ENCODE results near the gene FADS3. TPM values are rescaled to one million over a fixed set of nuclear protein-coding genes. Genes with fewer than 3 reads are reported as not detected.
"Not testable (repeated sequence)": the region's sequence is repeated elsewhere in the genome, so short reads cannot be mapped to it uniquely, and the experiment has no call there.

Gene FADS3
- total RNA-seq, 1 donor from 2014 or later, result 76.0 TPM

GRCh38 chr11:61885784-61886580 lies 5.4 kb downstream of the FADS3 start:
- DNase-seq (no peak), ATAC-seq (ENCODE audit: poor library complexity) (no peak)
- intact Hi-C loops (cut with DNase I), result loop anchor here (5.0 kb wide), 1 partner anchor 69 kb away; the partner anchor contains the start of gene FADS1

GRCh38 chr11:61885166-61885778 lies 6.1 kb downstream of the FADS3 start:
- DNase-seq (no peak), ATAC-seq (ENCODE audit: poor library complexity) (no peak)
- intact Hi-C loops (cut with DNase I), result loop anchor here (5.0 kb wide), 1 partner anchor 68 kb away; the partner anchor contains the start of gene FADS1

- intact Hi-C loops (cut with DNase I), result no loop called here
- ATAC-seq (ENCODE audit: poor library complexity) (no peak), DNase-seq (no peak)
Observed at GRCh38 chr11:61883947-61884346, 7.4 kb downstream of the FADS3 start.

- intact Hi-C loops (cut with DNase I), result no loop called here
- DNase-seq (no peak), ATAC-seq (ENCODE audit: poor library complexity) (no peak)
Observed at GRCh38 chr11:61883327-61883726, 8.0 kb downstream of the FADS3 start.

GRCh38 chr11:61882879-61883278 lies 8.5 kb downstream of the FADS3 start:
- ATAC-seq (ENCODE audit: poor library complexity), result no peak
- intact Hi-C loops (cut with DNase I), result no loop called here
- no peak for DNase-seq

GRCh38 chr11:61882267-61882666 lies 9.1 kb downstream of the FADS3 start:
- intact Hi-C loops (cut with DNase I), result not testable (repeated sequence)

GRCh38 chr11:61881397-61881796 lies 9.9 kb downstream of the FADS3 start:
- DNase-seq (no peak), ATAC-seq (ENCODE audit: poor library complexity) (peak; percentile 21)
- intact Hi-C loops (cut with DNase I), result no loop called here

More at GRCh38 chr11:61882267-61882666, 9.1 kb downstream of the FADS3 start:
- not testable (repeated sequence) for ATAC-seq (ENCODE audit: poor library complexity); DNase-seq

- ATAC-seq (ENCODE audit: poor library complexity), result no peak
- no peak for DNase-seq
- intact Hi-C loops (cut with DNase I), result no loop called here
Observed at GRCh38 chr11:61880454-61880853, 10.9 kb downstream of the FADS3 start.

- DNase-seq (no peak), ATAC-seq (ENCODE audit: poor library complexity) (no peak)
- intact Hi-C loops (cut with DNase I), result no loop called here
Observed at GRCh38 chr11:61880031-61880430, 11.3 kb downstream of the FADS3 start.

GRCh38 chr11:61879152-61879551 lies 12.2 kb downstream of the FADS3 start:
- ATAC-seq (ENCODE audit: poor library complexity) (no peak), DNase-seq (no peak)
- intact Hi-C loops (cut with DNase I), result no loop called here

GRCh38 chr11:61875698-61876097 lies 15.6 kb downstream of the FADS3 start:
- no peak for ATAC-seq (ENCODE audit: poor library complexity)
- no peak for DNase-seq
- intact Hi-C loops (cut with DNase I), result no loop called here

GRCh38 chr11:61874853-61875252 lies 16.5 kb downstream of the FADS3 start:
- ATAC-seq (ENCODE audit: poor library complexity), result no peak
- no peak for DNase-seq
- intact Hi-C loops (cut with DNase I), result no loop called here

GRCh38 chr11:61874377-61874809 lies 17.0 kb downstream of the FADS3 start:
- ATAC-seq (ENCODE audit: poor library complexity), result peak; percentile 77
- intact Hi-C loops (cut with DNase I), result no loop called here
- peak; percentile 81 for DNase-seq

- intact Hi-C loops (cut with DNase I), result no loop called here
- ATAC-seq (ENCODE audit: poor library complexity) (peak; percentile 40), DNase-seq (no peak)
Observed at GRCh38 chr11:61873588-61874376, 17.6 kb downstream of the FADS3 start.

- intact Hi-C loops (cut with DNase I), result no loop called here
- ATAC-seq (ENCODE audit: poor library complexity) (no peak), DNase-seq (no peak)
Observed at GRCh38 chr11:61872935-61873565, 18.3 kb downstream of the FADS3 start.

- peak; percentile 86 for ATAC-seq (ENCODE audit: poor library complexity)
- intact Hi-C loops (cut with DNase I), result no loop called here
Observed at GRCh38 chr11:61871158-61871597, 20.2 kb downstream of the FADS3 start.

GRCh38 chr11:61870541-61871031 lies 20.8 kb downstream of the FADS3 start:
- intact Hi-C loops (cut with DNase I), result no loop called here
- DNase-seq (no peak), ATAC-seq (ENCODE audit: poor library complexity) (no peak)

More at GRCh38 chr11:61871158-61871597, 20.2 kb downstream of the FADS3 start:
- peak; percentile 91 for DNase-seq

GRCh38 chr11:61869708-61870451 lies 21.5 kb downstream of the FADS3 start:
- DNase-seq (no peak), ATAC-seq (ENCODE audit: poor library complexity) (no peak)
- intact Hi-C loops (cut with DNase I), result no loop called here
